Panc1 (cell line): ENCODE measurements around the gene FAS. TPM values are rescaled to one million over a fixed set of nuclear protein-coding genes. Genes with fewer than 3 reads are reported as not detected.

ENCODE experiments used
- ATAC-seq: fragments of 200-7000 bp; cut with Tn5 transposase; 2 replicates; pipeline ENCODE4 v1.9.1; 2020; ENCODE audit warnings: mild to moderate bottlenecking, moderate library complexity
- BruUV-seq: library from RNA; stranded (reverse); fragments of 400-500 nt; replicated peaks from 2 replicates; lab custom pipeline; 2021; lab: Mats Ljungman, UMichigan
- CTCF ChIA-PET: fragments of 300-600 bp; sonication (Branson Sonifier 250); formaldehyde crosslinking; loops from one replicate; lab custom pipeline; 2022; ENCODE audit warnings: antibody characterized with exemption; lab: Charles Lee
- POLR2A ChIA-PET: fragments of 300-600 bp; sonication (Branson Sonifier 250); formaldehyde crosslinking; loops from one replicate; lab custom pipeline; 2022; ENCODE audit warnings: antibody characterized with exemption; lab: Charles Lee
- DNase-seq: peaks from one replicate; pipeline ENCODE4 v3.0.0-alpha.2; 2010; ENCODE audit warnings: low read depth, low spot score
- H3K27ac ChIP-seq: 2 replicates; pipeline ENCODE4 v1.5.1; 2011; ENCODE audit warnings: mild to moderate bottlenecking, low read length, inconsistent platforms
- H3K27me3 ChIP-seq: fragments of 200-500 bp; sonication (Bioruptor generic); 2 replicates; pipeline ENCODE4 v1.6.0; 2014; ENCODE audit warnings: low read length, inconsistent platforms; ENCODE audit not compliant: control insufficient read depth, insufficient read depth
- H3K36me3 ChIP-seq: fragments of 200-500 bp; sonication (Bioruptor generic); 2 replicates; pipeline ENCODE4 v1.5.1; 2014; ENCODE audit warnings: inconsistent platforms, mild to moderate bottlenecking, low read length, moderate library complexity; ENCODE audit not compliant: control insufficient read depth, insufficient read depth
- H3K4me1 ChIP-seq: 2 replicates; pipeline ENCODE4 v1.5.1; 2011; ENCODE audit warnings: inconsistent platforms, mild to moderate bottlenecking, low read length, moderate library complexity; ENCODE audit not compliant: control insufficient read depth, insufficient read depth
- H3K4me3 ChIP-seq, 2 experiments: 2 replicates each; pipeline ENCODE4 v1.5.1; 2011 to 2012; ENCODE audit warnings: low read depth in 2 of 2, low read length in 2 of 2, mild to moderate bottlenecking in 2 of 2, inconsistent platforms in 1 of 2, moderate library complexity in 1 of 2
- H3K9me3 ChIP-seq: fragments of 200-500 bp; sonication (Bioruptor generic); 2 replicates; pipeline ENCODE4 v1.5.1; 2014; ENCODE audit warnings: low read depth, mild to moderate bottlenecking, inconsistent platforms, low read length, moderate library complexity; ENCODE audit not compliant: control insufficient read depth, insufficient read depth
- POLR2AphosphoS5 ChIP-seq: IDR thresholded peaks from 2 replicates; pipeline ENCODE4 v1.6.1; 2012; ENCODE audit warnings: mild to moderate bottlenecking, low read depth, low read length, moderate library complexity
- SIN3A ChIP-seq: IDR thresholded peaks from 2 replicates; pipeline ENCODE4 v1.6.1; 2012; ENCODE audit warnings: low read depth, mild to moderate bottlenecking, low read length, moderate library complexity, borderline replicate concordance; ENCODE audit not compliant: insufficient read depth
- TCF7L2 ChIP-seq: IDR thresholded peaks from 2 replicates; pipeline ENCODE4 v1.6.1; 2011; ENCODE audit warnings: mild to moderate bottlenecking, low read depth, low read length, inconsistent platforms
- in situ Hi-C: cut with HindIII; loops from 2 replicates; pipeline ENCODE4 v1.10.0; 2016; ENCODE audit warnings: low sequenced_read_pairs, low pct_unique_long_range_greater_than_20kb
- intact Hi-C: fragments of 100-400 bp; cut with micrococcal nuclease; formaldehyde crosslinking; loops from one replicate; pipeline ENCODE4 v1.10.0; 2022; ENCODE audit not compliant: unreplicated experiment
- total RNA-seq: library from RNA; stranded (reverse); gene quantifications from one replicate; pipeline ENCODE4 v1.2.1, GENCODE V29; 2021; ENCODE audit not compliant: unreplicated experiment
- TF ChIP-seq, protein P1 (sequence below): fragments of 450-650 bp; IDR thresholded peaks from 2 replicates; pipeline ENCODE4 v1.5.1; 2017; ENCODE audit warnings: mild to moderate bottlenecking
- TF ChIP-seq, protein P2 (sequence below), 2 experiments: IDR thresholded peaks; 2 replicates each; pipeline ENCODE4 v1.6.1; 2011 to 2012; ENCODE audit warnings: low read depth in 2 of 2, control low read depth in 1 of 2, low read length in 1 of 2, mild to moderate bottlenecking in 1 of 2, moderate library complexity in 1 of 2; ENCODE audit not compliant: insufficient read depth in 1 of 2

Gene FAS
- total RNA-seq, 1 experiment from 2014 or later, result 8.1 TPM

DNA sequence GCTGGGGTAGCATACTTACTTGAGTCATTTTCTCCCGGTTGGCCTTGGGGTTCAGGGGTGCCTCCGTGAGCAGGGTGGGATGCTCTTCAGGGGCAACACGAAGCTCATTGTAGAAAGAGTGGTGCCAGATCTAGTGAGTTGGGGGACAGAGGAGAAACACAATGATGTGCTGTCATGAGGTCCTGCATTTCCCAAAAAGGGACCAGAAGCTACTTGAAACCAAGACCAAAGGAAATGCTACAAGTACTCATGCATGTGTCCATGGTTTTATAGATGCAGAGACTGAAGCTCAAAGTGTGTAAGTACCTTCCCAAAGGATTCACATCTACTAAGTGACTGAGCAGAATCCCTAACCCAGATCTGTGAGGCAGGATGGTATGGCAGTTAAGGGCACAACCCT, 46.8 kb upstream of the FAS start:
- ChIA-PET POLR2A (no interaction called here), CTCF (no interaction called here)
- no TSS peak for BruUV-seq
- Histone ChIP-seq H3K4me1 (no peaks in the 10 kb centered on the region), H3K27ac (no peak overlapping the region), H3K27me3 (no peaks in the 10 kb centered on the region), H3K4me3 (no peak overlapping the region), H3K9me3 (no peaks in the 10 kb centered on the region), H3K36me3 (no peaks in the 10 kb centered on the region)
- TF ChIP-seq, protein P1, sequence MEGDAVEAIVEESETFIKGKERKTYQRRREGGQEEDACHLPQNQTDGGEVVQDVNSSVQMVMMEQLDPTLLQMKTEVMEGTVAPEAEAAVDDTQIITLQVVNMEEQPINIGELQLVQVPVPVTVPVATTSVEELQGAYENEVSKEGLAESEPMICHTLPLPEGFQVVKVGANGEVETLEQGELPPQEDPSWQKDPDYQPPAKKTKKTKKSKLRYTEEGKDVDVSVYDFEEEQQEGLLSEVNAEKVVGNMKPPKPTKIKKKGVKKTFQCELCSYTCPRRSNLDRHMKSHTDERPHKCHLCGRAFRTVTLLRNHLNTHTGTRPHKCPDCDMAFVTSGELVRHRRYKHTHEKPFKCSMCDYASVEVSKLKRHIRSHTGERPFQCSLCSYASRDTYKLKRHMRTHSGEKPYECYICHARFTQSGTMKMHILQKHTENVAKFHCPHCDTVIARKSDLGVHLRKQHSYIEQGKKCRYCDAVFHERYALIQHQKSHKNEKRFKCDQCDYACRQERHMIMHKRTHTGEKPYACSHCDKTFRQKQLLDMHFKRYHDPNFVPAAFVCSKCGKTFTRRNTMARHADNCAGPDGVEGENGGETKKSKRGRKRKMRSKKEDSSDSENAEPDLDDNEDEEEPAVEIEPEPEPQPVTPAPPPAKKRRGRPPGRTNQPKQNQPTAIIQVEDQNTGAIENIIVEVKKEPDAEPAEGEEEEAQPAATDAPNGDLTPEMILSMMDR, result no peak
- TF ChIP-seq SIN3A (no peak), TCF7L2 (no peak), POLR2AphosphoS5 (no peak)
- TF ChIP-seq, protein P2, sequence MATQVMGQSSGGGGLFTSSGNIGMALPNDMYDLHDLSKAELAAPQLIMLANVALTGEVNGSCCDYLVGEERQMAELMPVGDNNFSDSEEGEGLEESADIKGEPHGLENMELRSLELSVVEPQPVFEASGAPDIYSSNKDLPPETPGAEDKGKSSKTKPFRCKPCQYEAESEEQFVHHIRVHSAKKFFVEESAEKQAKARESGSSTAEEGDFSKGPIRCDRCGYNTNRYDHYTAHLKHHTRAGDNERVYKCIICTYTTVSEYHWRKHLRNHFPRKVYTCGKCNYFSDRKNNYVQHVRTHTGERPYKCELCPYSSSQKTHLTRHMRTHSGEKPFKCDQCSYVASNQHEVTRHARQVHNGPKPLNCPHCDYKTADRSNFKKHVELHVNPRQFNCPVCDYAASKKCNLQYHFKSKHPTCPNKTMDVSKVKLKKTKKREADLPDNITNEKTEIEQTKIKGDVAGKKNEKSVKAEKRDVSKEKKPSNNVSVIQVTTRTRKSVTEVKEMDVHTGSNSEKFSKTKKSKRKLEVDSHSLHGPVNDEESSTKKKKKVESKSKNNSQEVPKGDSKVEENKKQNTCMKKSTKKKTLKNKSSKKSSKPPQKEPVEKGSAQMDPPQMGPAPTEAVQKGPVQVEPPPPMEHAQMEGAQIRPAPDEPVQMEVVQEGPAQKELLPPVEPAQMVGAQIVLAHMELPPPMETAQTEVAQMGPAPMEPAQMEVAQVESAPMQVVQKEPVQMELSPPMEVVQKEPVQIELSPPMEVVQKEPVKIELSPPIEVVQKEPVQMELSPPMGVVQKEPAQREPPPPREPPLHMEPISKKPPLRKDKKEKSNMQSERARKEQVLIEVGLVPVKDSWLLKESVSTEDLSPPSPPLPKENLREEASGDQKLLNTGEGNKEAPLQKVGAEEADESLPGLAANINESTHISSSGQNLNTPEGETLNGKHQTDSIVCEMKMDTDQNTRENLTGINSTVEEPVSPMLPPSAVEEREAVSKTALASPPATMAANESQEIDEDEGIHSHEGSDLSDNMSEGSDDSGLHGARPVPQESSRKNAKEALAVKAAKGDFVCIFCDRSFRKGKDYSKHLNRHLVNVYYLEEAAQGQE (IDR thresholded peaks at IDR 0.05; ENCODE audit: insufficient read depth in 1 of 2, low read depth in 2 of 2, low read length in 1 of 2), result no peak
- no peak for ATAC-seq
- no peak for DNase-seq
- in situ Hi-C loops (no loop called here), intact Hi-C loops (no loop called here)

DNA sequence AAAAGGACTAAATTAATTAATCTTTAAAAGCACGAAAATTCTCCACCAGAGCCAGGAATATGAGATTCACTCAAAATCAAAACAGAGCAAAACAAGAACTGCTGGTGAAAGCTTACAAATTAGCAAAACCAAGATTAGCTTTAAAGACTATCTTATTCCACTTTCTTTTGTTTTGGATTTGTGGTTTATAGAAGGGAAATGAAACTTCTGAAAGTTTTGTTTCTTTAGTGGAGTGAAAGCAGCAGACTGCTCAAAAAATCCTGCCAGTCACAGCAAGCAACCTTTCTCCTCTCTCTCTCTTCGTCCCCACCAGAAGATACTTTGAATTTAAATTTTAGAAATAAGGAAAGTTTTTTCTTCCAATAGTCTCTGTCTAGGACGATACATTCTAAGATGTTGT, 45.8 kb upstream of the FAS start:
- ChIA-PET CTCF (no interaction called here), POLR2A (no interaction called here)
- no peak for TF ChIP-seq TCF7L2
- TF ChIP-seq, protein P1, result no peak
- TF ChIP-seq POLR2AphosphoS5, result no peak
- TF ChIP-seq, protein P2 (IDR thresholded peaks at IDR 0.05; ENCODE audit: insufficient read depth in 1 of 2, low read depth in 2 of 2, low read length in 1 of 2), result no peak
- no peak for TF ChIP-seq SIN3A
- in situ Hi-C loops, result no loop called here
- no peaks in the 10 kb centered on the region for H3K27me3 ChIP-seq
- no TSS peak for BruUV-seq
- no peaks in the 10 kb centered on the region for H3K9me3 ChIP-seq
- H3K4me3 ChIP-seq, result no peak overlapping the region
- no peaks in the 10 kb centered on the region for H3K4me1 ChIP-seq
- no peak for DNase-seq
- H3K36me3 ChIP-seq, result no peaks in the 10 kb centered on the region
- intact Hi-C loops, result no loop called here
- H3K27ac ChIP-seq, result no peak overlapping the region
- no peak for ATAC-seq
